Activated B cell treated with CpG ODN at 0.5 μM for 24 hours (primary cell): ENCODE data around the gene PALD1. TPM values are rescaled to one million over a fixed set of nuclear protein-coding genes. Genes with fewer than 3 reads are reported as not detected.
A peak's percentile ranks its signal among the peaks of the same experiment; 100 is the strongest.
"Not testable (repeated sequence)": the region's sequence is repeated elsewhere in the genome, so short reads cannot be mapped to it uniquely, and the experiment has no call there.

Source experiments
- ATAC-seq: fragments of 200-7000 bp; cut with Tn5 transposase; one replicate; pipeline ENCODE4 v1.10.0; 2021; ENCODE audit warnings: low read depth, mild to moderate bottlenecking, moderate library complexity
- CTCF ChIA-PET: fragments of 350-600 bp; sonication (Branson Sonifier 250); formaldehyde crosslinking; loops from one replicate; lab custom pipeline; 2021; ENCODE audit warnings: antibody characterized with exemption; lab: Charles Lee
- POLR2A ChIA-PET: fragments of 350-600 bp; sonication (Branson Sonifier 250); formaldehyde crosslinking; loops from one replicate; lab custom pipeline; 2021; ENCODE audit warnings: antibody characterized with exemption; lab: Charles Lee
- DNase-seq: peaks from one replicate; pipeline ENCODE4 v3.0.0; 2022
- H3K27ac Mint-ChIP-seq: one replicate; pipeline ENCODE4 v1.8.0; 2020; ENCODE audit warnings: mixed read lengths
- H3K27me3 Mint-ChIP-seq: one replicate; pipeline ENCODE4 v1.8.0; 2021; ENCODE audit warnings: mixed read lengths
- H3K36me3 Mint-ChIP-seq: one replicate; pipeline ENCODE4 v1.8.0; 2021; ENCODE audit warnings: low read depth, mixed read lengths
- H3K4me1 Mint-ChIP-seq: one replicate; pipeline ENCODE4 v1.8.0; 2021; ENCODE audit warnings: mixed read lengths
- H3K4me3 Mint-ChIP-seq: one replicate; pipeline ENCODE4 v1.8.0; 2020; ENCODE audit warnings: mild to moderate bottlenecking, mixed read lengths
- H3K9me3 Mint-ChIP-seq: one replicate; pipeline ENCODE4 v1.8.0; 2020; ENCODE audit warnings: mixed read lengths
- CTCF ChIP-seq: fragments of 200-600 bp; IDR thresholded peaks from one replicate; pipeline ENCODE4 v1.8.0; 2022; ENCODE audit warnings: antibody characterized with exemption, mild to moderate bottlenecking
- intact Hi-C: fragments of 100-400 bp; cut with micrococcal nuclease; formaldehyde crosslinking; loops from one replicate; pipeline ENCODE4 v1.15.1; 2024
- total RNA-seq: library from RNA; stranded (reverse); gene quantifications from 2 replicates; pipeline ENCODE4 v1.2.3, GENCODE V29; 2022

The PALD1 gene
- total RNA-seq, 1 donor from 2014 or later, result 3.3 TPM

GRCh38 chr10:70481831-70482530 lies 3.4 kb downstream of the PALD1 start:
- ChIA-PET CTCF (no interaction called here), POLR2A (no interaction called here)
- no peak for TF ChIP-seq CTCF
- ATAC-seq, result no peak
- intact Hi-C loops, result no loop called here
- H3K4me3 Mint-ChIP-seq, result no peak overlapping the region
- H3K36me3 Mint-ChIP-seq, result no peaks in the 10 kb centered on the region
- H3K4me1 Mint-ChIP-seq, result peaks cover 50% of the 10 kb centered on the region
- no peak overlapping the region for H3K27ac Mint-ChIP-seq
- DNase-seq, result no peak
- H3K27me3 Mint-ChIP-seq, result no peaks in the 10 kb centered on the region
- no peaks in the 10 kb centered on the region for H3K9me3 Mint-ChIP-seq

DNA sequence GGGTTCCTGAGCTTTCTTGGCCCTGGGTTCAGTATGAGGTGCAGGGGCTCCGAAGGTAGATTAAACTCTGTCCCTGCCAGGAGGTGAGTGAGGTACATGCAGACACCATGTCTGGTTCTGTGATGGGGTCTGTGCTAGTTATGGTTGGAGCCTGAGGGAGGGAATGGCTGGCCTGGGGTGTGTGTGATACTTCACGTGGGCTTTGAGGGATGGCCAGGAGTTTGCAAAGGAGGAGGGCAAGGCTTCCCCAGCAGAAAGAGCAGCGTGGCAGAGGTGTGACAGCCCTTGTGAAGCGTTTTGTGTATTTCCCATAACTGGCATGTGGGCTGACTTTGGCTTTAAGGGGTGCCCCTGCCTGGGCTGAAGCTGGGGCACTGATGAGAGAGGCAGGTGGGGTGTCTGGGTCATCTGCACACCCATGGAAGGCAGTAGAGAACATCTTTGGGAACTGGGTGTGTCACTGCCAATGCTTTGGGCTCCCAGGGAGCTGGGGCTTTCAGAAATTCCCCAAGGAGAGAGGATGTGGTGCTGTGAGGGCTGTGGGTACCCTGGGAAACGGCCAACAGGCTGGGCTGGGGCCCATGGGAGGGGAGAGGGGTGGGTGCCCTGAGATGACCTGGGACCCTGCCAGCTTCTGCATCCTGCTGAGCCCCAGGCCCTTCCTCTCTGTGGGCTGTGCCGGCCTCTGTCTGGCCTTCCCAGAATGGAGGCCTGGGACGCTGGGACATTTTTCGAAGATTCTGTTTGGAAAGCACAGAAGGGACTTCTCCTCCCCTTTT lies 4.6 kb downstream of the PALD1 start:
- Mint-ChIP-seq H3K4me3 (no peak overlapping the region), H3K27me3 (no peaks in the 10 kb centered on the region), H3K27ac (no peak overlapping the region), H3K36me3 (no peaks in the 10 kb centered on the region), H3K4me1 (peaks cover 38% of the 10 kb centered on the region), H3K9me3 (no peaks in the 10 kb centered on the region)
- intact Hi-C loops, result no loop called here
- DNase-seq (no peak), ATAC-seq (no peak)
- POLR2A ChIA-PET, result interaction anchor here (1.0 kb wide), 1 partner anchor 11 kb away, joined by 4 read pairs; no protein-coding TSS in a partner anchor
- TF ChIP-seq CTCF, result no peak
- CTCF ChIA-PET, result no interaction called here

DNA sequence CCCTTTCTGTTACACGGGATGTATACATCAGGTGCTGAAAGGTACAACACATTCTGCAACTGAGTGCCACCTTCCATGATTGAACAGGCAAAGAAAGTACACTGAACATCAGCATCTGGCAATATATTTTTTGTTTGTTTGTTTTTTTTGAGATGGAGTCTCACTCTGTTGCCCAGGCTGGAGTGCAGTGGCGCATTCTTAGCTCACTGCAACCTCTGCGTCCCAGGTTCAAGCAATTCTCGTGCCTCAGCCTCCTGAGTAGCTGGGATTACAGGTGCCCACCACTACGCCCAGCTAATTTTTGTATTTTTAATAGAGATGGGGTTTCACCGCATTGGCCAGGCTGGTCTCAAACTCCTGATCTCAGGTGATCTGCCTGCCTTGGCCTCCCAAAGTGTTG lies 5.3 kb downstream of the PALD1 start:
- H3K4me1 Mint-ChIP-seq, result peaks cover 41% of the 10 kb centered on the region
- CTCF ChIA-PET, H3K36me3 Mint-ChIP-seq, DNase-seq, H3K4me3 Mint-ChIP-seq, H3K9me3 Mint-ChIP-seq, ATAC-seq, H3K27me3 Mint-ChIP-seq, intact Hi-C loops, H3K27ac Mint-ChIP-seq: not testable (repeated sequence)
- POLR2A ChIA-PET, result interaction anchor here (1.0 kb wide), 1 partner anchor 11 kb away, joined by 4 read pairs; no protein-coding TSS in a partner anchor

- no peak for ATAC-seq
- no peak overlapping the region for H3K27ac Mint-ChIP-seq
These were observed 9.3 kb downstream of the PALD1 start for GRCh38 chr10:70487824-70488223.

DNA sequence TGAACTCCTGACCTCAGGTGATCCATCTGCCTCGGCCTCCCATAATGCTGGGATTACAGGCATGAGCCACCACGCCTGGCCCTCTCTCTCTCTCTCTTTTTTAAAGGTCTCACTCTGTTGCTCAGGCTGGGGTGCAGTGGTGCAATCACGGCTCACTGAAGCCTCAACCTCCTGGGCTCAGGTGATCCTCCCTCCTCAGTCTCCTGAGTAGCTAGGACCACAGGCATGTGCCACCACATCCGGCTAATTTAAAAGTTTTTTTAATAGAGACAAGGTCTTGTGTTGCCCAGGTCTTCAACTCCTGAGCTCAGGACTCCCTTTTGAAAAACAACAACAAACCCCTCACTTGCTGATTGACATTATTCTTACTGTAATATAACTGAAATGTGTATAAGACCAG lies 11.6 kb downstream of the PALD1 start:
- ATAC-seq, result no peak
- H3K27me3 Mint-ChIP-seq, result no peaks in the 10 kb centered on the region
- intact Hi-C loops, result loop anchor here (1.0 to 5.0 kb wide), 4 partner anchors 10 to 343 kb away; partner anchors contain the start of genes EIF4EBP2, SGPL1 and TYSND1
- CTCF ChIA-PET, result no interaction called here
- no peak for DNase-seq
- no peak for TF ChIP-seq CTCF
- H3K36me3 Mint-ChIP-seq, result no peaks in the 10 kb centered on the region
- peaks cover 61% of the 10 kb centered on the region for H3K4me1 Mint-ChIP-seq
- no peaks in the 10 kb centered on the region for H3K9me3 Mint-ChIP-seq
- H3K27ac Mint-ChIP-seq, result peak overlapping the region; percentile 86
- H3K4me3 Mint-ChIP-seq, result no peak overlapping the region
- POLR2A ChIA-PET, result interaction anchor here (0.7 to 1.9 kb wide), 4 partner anchors 13 to 86 kb away, joined by 3 to 10 read pairs (median 4); partner anchors contain the start of gene EIF4EBP2

More at GRCh38 chr10:70487824-70488223, 9.3 kb downstream of the PALD1 start:
- H3K4me3 Mint-ChIP-seq, result no peak overlapping the region
- H3K4me1 Mint-ChIP-seq, result peaks cover 42% of the 10 kb centered on the region
- no peak for DNase-seq
- intact Hi-C loops, result no loop called here
- TF ChIP-seq CTCF, result no peak
- no peaks in the 10 kb centered on the region for H3K36me3 Mint-ChIP-seq
- ChIA-PET CTCF (no interaction called here), POLR2A (no interaction called here)
- H3K9me3 Mint-ChIP-seq, result no peaks in the 10 kb centered on the region
- no peaks in the 10 kb centered on the region for H3K27me3 Mint-ChIP-seq
